Hypothalamus (tissue), 51 donors: ENCODE results near the gene PTPRN2.
A peak's percentile ranks its signal among the peaks of the same experiment; 100 is the strongest.
"Not testable (repeated sequence)": the region's sequence is repeated elsewhere in the genome, so short reads cannot be mapped to it uniquely, and the experiment has no call there.

ENCODE experiments used
- DNase-seq, 51 donors: peaks; one replicate each; lab custom pipeline; 2025; lab: John Stamatoyannopoulos, UW

The PTPRN2 gene

DNA sequence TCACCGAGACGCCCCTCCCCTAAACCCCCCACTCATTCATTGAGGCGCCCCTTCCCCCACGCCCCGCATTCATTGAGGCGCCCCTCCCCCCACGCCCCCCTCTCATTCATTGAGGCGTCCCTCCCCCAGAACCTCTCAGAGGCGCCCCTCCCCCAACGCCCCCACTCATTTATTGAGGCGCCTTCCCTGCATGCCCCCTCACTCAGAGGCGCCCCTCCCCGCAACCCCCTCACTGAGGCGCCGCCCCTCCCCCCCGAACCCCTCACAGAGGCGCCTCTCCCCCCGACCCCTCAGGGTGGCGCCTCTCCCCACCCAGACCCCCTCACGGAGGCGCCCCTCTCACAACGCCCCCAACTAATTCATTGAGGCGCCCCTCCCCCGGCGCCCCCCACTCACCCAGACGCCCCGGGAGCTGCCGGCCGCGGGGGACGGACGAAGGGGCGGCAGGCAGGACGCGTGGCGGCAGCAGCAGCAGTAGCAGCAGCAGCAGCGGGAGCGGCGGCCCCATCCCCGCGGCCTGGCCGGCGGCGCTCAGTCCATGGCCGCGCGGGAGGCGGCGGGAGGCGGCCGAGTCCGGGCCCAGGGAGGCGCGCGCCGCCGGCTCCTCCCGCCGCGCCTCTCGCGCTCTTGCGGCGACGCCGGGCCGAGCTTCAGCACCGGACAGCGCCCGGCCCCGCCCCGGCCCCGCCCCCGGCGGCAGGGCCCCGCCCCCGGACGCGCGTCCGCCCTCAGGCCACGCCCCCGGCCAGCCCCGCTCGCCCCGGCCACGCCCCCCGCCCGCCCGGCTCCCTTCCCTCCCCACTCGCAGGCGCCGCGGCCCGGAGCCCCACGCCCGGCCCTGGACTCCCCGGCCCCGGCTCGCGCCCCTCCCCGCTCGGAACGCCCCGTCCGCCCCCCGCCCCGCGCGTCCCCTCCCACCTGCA lies at the start of gene PTPRN2:
Gene PTPRN2 (minus strand): TSS at position 662 of the 923 bp plus-strand sequence.
- peak in 42 of 51 donors; percentile 3 to 79 (median 44) for DNase-seq

DNA sequence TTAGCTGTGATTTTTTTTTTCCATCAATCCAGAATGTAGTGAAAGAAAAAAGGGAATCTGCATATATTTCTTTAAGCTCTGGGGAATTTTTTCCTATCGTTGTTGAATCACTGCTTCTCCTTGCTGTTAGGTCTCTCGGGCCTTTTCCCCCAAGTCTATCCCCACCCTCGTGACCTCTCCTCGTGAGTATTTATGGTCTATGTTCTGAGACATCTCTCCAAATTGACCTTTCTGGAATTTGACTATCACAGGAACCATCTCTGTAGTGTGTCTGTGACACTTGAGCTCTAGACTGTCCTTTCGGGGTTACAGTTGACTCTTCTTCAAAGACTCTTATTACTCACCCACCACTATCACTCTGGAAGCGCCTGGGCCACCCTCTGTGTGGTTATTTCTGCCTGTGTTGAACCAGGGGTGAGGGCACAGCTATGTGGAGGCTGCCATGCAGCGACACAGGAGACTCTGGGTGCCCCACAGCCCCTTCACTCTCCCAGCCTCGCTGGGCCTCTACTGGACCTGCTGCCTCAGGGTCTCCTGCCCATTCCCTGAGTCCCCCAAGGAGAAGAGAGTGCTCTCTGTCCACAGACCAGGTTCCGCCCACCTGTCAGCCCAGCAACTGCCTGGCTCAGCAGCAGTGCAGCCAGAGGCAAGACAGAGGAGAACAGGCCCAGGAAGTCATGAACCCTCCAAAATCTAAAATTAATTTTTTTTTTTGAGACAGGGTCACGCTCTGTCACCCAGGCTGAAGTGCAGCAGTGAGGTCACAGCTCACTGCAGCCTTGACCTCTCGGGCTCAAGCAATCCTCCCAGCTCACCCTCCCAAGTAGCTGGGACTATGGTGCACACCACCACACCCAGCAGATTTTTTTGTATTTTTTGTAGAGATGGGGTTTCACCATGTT lies 45.7 kb upstream of the PTPRN2 start:
- no peak for DNase-seq

DNA sequence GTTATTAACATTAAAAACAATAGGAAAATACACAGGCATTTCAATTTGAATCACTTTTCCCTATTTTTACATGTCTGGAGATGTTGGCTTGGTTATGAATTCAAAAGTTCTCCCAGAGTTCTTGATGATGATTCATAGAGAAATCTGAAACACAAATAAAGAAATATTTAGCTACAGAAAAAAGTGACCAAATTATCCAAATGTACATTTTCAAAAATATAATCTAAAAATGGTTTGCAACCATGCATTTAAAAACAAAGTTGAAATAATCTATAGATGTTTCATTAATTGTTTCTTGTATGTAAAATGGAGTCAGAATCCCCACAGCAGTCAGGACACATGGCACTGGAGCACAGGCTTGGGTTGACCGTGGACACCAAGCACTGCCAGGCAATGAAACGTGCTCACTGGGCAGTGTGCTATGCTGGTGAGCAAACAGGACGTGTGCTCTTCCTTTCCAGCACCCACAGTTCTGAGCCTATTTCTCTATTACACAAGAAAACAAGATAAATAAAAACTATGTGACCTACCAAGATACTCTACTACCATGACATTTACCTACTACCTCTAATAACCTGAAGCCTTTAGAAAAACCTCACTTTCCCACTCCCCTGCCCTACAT lies 44.1 kb upstream of the PTPRN2 start:
- DNase-seq, result no peak

DNA sequence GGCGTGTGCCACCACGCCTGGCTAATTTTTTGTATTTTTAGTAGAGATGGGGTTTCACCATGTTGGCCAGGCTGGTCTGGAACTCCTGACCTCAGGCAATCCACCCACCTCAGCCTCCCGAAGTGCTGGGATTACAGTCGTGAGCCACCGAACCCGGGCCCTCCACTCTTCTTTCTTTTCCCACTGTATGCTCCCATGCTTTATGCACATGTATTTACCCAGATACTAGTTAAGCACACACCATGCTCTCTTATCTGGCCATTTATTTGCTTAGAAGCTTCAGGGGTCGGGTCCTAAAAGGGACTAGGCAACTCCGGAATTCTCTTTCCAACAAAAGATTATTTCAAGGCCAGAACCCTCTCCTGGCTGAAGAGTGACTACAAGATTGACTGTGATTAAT lies 38.7 kb upstream of the PTPRN2 start:
- DNase-seq, result not testable (repeated sequence)

DNA sequence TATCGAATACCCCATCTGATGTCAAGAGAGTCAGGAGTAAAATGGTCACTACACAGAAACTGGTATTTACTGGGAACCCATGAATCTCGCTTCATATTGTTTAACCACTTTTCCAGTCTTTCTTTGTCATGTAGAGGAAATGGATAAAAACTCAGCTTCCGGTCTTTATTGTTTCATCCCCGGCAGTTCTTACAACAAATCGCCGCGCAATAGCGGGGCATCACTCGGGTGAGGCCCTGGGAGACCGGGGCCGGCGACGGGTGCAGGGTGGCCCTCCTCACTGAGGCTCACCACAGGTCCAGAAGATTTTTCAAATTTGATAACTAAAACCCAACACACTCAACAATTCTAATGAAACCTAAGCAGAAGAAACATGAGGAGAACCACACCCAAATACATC lies 35.6 kb upstream of the PTPRN2 start:
- no peak for DNase-seq

DNA sequence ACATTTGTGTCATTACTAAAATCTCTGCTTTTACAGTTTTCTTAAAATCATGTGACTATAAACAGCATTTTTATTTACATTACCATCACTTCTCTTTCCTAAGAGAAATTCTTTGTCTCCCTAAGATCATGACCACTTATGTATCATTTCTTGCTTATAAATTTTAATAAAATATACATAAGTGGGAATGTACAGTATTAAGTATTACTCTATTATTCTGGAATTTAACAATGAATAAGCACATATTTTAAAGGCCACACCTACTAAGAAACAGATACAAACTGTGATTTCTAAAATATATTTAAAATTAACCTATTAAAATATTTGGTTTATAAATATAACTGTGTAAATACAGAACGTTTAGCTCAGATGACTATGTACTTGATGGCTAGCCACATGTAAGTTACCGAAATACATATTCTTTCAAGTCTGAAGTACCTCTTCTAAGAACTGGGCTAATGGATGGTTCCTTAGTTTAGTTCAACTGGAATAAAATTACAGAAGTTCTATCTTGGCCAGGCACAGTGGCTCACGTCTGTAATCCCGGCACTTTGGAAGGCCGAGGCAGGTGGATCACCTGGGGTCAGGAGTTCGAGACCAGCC lies 33.3 kb upstream of the PTPRN2 start:
- no peak for DNase-seq

DNA sequence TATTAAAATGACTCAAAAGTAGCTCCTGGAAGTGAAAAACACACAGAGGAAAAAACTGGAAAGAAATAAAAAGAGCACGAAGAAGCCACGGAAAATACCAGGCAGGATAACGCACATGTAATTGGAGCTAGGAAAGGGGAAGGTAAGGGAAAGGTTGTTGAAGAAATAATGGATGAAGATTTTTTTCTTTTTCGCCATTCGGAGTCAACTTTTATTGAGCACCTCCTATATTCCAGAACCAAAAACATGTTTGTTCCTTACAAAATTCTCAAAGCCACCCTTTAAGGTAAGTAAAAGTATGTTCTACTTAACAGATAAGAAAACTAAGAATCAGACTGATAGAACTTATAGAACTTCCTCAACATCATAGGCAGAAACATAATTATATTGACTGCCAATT lies 32.8 kb upstream of the PTPRN2 start:
- DNase-seq, result no peak

DNA sequence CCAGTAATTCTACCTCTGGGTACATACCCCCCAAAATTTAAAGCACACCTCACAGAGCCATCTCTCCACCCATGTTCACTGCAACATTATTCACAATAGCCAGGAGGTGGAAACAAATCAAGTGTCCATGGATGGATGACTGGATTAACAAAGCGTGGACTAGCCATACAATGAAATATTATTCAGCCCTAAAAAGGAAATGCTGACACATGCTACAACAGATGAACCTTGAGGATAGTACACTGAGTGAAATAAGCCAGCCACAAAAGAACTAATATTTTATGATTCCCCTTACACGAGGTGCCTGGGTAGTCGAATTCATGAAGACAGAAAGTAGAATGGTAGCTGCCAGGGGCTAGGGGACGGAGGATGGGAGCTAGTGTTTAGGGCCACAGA lies 31.1 kb upstream of the PTPRN2 start:
- DNase-seq, result no peak

DNA sequence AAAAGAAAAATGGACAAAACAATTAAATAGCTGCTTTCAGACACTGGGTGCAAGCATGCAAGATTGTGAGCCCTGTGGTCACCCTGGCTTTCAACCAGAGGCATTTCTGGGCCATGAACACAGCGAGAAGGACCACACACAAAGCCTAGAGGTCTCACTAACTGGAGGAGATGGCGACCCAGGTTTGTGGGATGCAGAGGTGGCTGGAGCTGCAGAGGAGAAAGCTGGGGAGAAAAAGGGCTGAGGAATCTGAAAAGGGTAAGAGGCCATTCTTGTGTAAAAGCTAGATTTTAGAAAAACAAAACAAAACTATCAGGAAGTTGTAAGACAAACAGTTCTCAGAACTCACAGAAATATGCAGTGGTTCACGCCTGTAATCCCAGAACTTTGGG lies 30.1 kb upstream of the PTPRN2 start:
- DNase-seq, result no peak

DNA sequence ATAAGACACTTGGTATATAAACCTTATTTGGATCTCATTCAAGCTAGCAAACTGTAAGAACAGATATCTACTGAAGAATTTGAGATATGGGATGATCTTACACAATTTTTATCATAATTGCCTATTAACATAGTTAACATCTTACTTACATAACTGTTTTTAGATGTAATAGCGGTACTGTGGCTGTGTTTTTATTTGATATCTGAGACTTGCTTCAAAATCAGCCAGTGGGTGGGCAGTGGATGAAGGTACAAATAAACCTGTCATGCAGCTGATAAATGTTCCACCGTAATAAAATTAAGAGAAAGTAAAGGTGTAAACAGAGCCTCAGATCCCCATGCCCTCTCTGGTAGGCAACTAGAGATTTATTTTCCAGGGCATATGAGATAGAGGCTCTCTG lies 28.4 kb upstream of the PTPRN2 start:
- DNase-seq, result no peak

DNA sequence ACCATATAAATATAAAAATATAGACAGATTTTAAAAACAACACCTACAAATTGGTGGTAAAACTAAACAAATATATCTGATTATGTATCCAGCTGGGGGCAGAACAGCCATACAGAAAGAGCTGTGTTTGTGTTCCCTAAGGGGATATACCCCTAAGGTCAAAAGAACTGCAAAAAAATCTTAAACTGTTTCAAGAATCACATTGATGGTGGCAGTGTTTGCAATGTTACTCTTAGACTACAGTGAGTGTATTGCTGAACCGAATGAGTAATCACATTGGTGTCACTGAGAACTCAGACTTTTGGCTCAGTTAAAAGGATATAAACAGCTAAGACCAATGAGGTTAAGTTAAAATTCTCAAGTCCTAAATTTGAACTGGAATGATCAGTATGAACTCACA lies 27.1 kb upstream of the PTPRN2 start:
- DNase-seq, result no peak

DNA sequence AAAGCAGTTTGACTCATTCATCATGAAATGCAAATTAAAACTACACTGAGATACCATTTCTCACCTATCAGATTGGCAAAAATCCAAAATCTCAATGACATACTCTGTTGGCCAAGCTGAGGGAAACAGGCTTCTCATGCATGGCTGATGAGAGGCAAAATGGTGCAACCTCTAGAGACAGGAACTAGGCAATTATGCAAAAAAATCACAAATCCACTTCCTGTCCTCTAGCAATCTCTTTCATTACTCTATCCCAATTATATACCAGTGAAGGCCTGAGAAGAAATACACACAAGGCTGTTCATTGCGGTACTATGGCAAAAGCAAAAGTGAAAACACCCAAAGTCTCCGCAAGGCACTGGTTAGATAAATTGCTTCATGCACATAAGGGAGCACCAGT lies 25.9 kb upstream of the PTPRN2 start:
- no peak for DNase-seq

DNA sequence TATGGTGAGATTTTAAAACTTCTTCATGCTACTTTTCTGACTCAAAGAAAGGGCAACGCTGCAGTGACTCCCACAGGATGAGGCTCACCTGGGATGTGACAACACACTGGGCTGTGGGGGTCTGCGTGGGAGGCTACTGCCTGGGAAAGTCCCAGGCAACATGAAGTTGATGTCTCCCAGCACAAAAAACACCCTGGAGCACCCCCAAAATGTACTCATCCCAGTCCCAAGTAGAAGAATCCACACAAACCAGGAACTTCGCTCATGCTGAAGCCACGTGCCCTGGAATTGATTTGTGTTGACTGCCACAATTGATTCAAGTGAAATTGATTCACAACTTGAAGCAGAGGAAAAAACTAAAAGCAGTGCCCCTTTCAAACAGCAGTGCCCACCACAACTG lies 24.9 kb upstream of the PTPRN2 start:
- no peak for DNase-seq

DNA sequence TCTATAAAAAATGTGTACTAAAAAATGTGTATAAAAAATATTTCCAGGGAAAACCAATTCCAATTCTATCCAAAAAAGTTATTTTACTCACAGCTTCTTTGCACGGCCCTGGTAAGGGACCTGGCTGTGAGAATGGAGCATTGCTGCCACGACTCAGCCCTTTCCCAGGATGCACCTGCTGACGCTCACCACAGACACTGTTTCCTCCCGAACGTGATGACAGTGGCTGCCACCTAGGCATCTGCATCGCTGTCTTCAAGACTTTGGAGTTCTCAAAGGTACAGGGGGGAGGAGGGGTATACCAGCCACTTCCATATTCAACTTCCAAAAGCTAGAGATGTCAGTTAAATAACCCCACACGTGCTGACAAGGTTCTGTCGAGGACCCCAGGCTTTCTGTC lies 23.9 kb upstream of the PTPRN2 start:
- DNase-seq, result no peak

DNA sequence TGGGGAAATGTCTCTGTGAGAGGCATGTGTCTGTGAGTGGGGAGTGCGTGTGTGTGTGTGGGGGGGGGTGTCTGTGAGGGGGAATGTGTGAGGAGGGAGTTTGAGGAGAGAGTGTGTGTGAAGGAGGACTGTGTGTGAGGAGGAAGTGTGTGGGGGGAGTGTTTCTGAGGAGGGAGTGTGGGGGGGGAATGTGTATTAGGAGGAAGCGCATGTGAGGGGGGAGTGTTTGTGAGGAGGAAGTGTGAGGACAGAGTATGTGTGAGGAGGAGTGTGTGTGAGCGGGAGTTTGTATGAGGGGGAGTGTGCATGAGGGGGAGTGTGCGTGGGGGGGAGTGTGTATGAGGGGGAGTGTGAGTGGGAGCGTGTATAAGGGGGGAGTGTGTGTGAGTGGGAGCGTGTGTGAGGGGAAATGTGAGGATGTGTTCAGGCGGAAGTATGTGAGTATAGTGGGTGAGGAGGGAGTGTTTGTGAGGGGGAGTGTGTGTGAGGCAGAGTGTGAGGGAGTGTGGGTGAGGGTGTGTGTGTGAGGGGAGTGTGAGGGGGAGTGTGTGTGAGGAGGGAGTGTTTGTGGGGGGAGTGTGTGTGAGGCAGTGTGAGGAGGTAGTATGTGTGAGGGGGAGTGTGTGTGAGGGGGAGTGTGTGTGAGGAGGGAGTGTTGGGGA lies 21.8 kb upstream of the PTPRN2 start:
- no peak for DNase-seq

DNA sequence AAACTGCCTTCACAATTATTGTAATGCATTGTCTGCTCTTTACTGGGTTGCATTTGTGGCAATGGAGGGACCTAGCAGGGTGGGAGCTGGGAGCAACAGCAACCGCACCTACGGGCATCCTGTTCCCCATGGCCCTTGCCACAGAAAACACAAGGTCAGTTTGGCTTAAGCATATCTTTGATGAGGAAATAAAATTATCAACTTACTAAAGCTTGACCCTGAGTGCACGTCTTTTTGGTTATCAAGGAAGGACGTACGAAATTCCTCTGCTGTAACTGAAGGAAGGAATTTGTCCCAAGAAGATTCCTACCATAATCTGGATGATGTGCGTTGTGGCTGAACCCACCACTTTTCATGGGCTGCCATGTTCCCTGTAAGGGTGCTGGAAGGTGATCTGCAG lies 19.9 kb upstream of the PTPRN2 start:
- no peak for DNase-seq

DNA sequence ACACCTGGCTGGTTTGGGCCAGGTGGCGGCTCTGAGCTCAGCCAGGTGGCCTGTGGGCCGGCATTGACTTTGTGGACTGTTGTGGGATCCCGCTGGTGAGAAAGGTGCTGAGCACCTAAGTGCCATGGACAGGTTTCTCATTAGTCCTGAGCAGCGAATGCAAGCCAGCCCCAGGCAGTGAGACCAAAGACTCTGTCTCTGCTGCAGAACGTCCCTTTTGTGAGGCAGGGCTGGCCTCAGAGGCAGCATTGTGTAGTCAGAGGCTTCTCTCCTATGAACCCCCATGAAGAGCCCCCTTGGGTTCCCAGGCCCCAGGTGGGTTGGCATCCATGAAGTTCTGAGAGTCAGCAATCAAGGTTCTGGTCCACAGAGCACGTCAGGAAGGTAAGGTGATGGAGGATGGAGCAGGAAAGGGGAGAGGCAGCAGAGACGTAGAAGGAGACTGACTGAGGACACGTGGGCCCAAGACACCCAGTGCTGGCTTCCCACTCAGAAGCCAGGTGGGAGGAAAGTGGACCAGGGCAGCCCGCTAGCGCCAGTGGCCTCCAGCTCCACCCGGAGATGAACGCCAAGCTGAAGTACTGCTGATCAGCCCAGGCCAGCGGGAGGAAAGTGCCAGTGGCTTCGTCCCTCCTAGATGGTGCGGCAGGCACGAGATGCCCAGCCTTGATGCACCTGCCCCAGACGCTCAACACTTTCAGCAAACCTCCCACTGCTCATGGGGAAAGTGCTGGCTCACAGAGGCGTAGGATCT lies 19.2 kb upstream of the PTPRN2 start:
- no peak for DNase-seq

DNA sequence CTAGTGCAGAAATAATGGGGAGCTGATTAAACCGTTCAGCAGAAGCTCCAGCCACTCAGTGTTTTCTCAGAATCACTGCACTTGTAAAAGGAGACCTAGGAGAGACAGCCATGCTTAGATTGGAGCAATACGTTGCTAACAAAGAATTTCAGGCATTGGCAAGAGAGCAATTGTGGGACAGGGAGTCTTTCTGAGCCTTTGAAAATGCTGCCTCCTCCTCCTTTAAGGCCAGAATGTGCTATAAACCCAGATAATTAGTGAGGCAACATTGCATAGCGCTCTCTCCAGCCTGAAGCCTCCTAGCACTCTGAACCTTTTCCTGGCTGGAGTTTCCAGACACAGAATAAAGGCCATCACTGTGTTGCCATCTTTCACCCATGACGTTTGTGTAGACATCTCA lies 18.5 kb upstream of the PTPRN2 start:
- DNase-seq, result no peak
